Measurements from ENCODE around the gene GPATCH11.

GRCh38 chr2:37052600-37053332, 31.6 kb upstream of the GPATCH11 start:
- TF ChIP-seq REST (IDR thresholded peaks at IDR 0.05; ENCODE audit: insufficient read depth in 1 of 2, low read depth in 2 of 2, low read length in 2 of 2) (no peak), TAF1 (IDR thresholded peaks at IDR 0.05; ENCODE audit: borderline replicate concordance, insufficient read depth, low read length) (no peak), POLR2AphosphoS5 (IDR thresholded peaks at IDR 0.05; ENCODE audit: low read depth, low read length) (no peak), SIN3A (IDR thresholded peaks at IDR 0.05; ENCODE audit: borderline replicate concordance, insufficient read depth, low read length) (no peak)
